Measurements from ENCODE around the gene FMO1.

Gene FMO1

GRCh38 chr1:171243878-171244277 lies 4.4 kb upstream of the FMO1 start:
- DNase-seq: no peak

DNA sequence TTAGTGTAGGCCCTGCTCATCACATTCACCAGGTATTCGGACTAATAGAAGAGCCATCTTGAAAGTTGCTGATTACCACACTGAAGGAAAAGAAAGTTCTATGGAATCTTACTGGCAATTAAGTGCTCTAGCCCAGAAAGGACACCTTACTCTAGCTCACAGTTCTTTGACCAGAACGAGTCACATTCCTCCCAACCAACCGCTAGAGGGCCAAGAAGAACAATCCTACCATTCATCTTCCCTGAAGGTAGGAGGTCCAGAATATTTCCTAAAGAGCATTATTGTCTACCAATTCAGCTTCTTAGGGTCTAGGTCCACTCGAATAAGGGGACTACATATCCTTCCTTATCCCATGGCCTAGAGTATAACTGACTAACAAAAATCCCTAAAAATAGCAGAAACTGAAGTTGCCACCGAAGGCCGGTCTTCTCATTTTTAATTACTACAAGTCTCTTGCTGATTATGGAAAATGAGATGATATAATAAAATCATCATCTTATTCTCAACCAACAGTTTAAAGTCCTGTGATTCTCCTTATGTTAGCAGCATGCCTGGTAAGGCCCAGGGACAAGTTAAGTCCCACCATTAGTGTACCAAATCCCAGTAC lies 2.7 kb upstream of the FMO1 start:
- DNase-seq: peak; percentile 38

GRCh38 chr1:171247501-171247900 lies 793 bp upstream of the FMO1 start:
- DNase-seq: no peak

GRCh38 chr1:171248841-171249240 lies 547 bp downstream of the FMO1 start:
- DNase-seq: no peak

DNA sequence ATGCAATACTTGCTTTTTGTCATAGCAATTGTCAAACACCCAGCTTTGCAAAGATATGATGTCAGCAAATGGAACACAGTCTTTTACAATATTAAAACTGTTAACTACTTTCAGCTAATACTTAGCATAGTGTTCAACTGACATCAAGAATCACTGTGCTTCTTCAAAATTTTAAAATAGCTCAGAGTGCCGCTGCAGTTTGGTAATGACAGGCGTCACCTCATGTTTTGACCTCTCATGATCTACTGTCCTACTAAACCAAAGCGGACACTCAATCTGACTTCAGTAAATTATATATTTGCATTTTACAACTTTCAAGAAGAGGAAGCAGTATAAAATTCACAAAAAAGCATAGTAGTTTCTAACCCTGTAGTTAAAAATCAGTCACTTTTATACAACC lies 2.0 kb downstream of the FMO1 start:
- DNase-seq: no peak

- DNase-seq: peak; percentile 44
Observed at GRCh38 chr1:171251042-171251951, 3.0 kb downstream of the FMO1 start.

GRCh38 chr1:171251952-171252300 lies 3.6 kb downstream of the FMO1 start:
- no peak for DNase-seq

DNA sequence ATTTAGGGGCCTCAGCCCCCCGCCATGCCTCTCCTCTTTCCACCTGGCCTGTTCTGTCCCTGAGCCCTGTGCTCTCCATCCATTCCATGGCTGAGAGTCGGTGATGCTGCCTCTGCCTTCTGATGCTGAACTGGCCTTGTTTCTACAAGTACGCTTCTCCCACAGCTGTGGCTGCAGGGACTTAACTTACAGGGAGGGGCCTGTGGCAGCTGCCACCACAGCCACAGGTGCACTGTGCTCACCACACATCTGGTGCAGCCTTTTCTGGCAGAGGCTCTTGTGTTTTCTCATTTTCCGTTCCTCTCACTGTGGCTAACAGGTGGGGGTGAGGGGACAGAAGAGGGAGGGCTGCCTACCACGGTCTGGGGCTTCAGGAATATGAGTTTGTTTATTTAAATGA lies 4.2 kb downstream of the FMO1 start:
- no peak for DNase-seq

DNA sequence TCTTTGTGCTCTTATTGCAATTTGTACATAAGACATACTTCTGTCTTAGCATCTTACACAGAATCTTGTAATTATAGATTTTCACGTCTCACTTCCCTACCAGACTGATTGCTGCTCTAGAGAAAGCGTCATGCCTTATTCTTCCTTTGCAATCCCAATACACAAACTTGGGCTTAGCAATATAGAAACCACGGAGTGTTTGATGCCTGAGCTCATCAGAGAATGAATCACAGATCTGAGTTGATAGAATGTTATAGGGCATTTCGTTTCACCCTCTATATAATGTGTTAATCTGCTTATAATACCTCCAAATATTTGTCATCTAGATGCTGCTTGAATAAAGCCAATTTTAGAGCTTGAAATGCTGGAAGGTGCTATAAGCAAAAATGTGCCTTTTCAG lies 6.6 kb downstream of the FMO1 start:
- DNase-seq: peak; percentile 74

GRCh38 chr1:171256940-171257606 lies 8.8 kb downstream of the FMO1 start:
- DNase-seq: peak; percentile 75

- DNase-seq: no peak
Observed at GRCh38 chr1:171257607-171258076, 9.3 kb downstream of the FMO1 start.

GRCh38 chr1:171258429-171258828 lies 10.1 kb downstream of the FMO1 start:
- DNase-seq: no peak

DNA sequence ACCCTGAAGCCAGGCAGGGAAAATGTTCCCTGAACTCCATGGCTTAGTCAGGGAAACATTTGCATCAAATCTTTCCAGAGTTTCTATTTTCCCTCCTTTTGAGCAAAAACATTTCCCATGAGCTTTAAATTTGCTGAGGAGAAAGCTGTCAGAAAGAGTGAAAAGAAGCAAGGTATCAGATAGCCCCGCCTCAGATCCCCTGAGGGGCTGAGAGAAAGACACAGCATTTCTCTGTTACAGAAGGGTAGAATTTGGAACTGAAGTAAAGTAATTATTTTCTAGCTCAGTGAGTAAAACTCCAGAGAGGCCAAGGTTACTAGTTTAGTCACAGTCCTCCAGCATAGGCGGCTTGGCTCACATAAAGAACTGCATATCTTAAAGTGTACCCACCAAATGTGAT lies 10.6 kb downstream of the FMO1 start:
- no peak for DNase-seq

DNA sequence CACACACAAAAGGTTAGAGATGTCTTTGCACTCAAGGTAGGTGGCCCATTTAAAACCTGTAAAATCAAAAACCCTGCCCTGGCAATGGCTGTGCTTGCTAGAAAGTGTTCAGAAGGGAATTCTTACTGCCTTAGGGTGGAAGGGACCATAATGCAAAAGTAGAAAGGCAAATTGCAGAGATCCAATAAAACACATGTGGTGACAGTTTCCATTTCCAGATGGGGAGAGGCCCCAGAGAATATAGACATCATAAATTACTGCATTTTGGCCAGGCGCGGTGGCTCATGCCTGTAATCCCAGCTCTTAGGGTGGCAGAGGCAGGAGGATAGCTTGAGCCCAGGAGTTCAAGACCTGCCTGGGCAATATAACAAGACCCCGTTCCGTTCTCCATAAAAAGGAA lies 13.0 kb downstream of the FMO1 start:
- no peak for DNase-seq

GRCh38 chr1:171263901-171264300 lies 15.6 kb downstream of the FMO1 start:
- DNase-seq: peak; percentile 31

DNA sequence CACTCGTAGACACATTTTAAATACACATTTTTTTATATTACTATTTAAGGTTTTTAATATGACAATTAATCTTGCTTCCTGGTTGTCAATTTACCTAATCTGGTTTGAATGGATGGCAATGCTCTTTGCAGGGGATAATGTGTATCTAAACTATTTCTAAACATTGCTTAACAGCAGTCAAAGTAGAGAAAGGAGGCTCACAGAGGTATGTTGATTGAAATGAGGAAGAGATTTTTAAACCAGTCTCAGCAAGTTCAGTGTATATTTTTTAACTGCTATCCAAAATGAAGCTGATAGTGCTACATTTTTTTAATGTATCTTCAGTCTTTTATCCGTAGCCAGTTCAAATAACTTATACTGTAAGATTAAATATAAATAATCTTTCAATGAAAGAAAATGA lies 17.4 kb downstream of the FMO1 start:
- no peak for DNase-seq

DNA sequence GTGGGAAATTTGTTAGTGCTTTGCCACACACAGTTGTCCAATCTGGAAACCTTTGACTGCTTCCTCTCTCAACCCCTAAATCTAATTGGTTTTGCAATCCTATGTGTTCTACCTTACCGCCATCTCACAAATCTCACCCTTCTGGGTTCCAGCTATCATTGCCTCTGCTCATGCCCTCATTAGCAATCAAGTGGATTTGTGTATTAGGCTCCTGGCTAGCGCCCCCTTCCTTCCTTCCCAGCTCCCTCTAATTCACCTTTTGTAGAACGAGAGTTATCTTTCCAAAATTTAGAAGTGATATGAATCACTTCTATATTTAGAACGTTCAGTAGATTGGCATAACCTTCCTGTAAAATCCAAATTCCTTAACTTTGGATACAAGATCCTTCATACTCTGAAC lies 18.6 kb downstream of the FMO1 start:
- DNase-seq: no peak

- peak; percentile 82 for DNase-seq
Observed at GRCh38 chr1:171267391-171267790, 19.1 kb downstream of the FMO1 start.

DNA sequence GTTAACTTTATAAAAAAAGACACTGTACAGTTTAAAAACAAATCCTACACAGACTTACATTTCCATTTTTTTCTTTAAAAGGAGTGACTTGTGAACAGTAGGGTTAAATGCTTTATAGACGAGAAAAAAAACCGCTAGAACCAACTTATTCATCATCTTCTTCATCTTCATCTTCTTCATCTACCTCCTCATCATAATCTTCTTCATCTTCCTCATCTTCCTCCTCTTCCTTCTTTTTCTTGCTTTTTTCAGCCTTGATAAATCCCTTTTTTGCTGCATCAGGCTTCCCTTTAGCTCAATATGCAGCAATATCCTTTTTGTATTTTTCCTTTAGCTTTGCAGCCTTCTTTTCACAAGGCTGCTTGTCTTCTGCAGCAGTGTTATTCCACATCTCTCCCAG lies 22.5 kb downstream of the FMO1 start:
- DNase-seq: no peak

- no peak for DNase-seq
Observed at GRCh38 chr1:171277534-171277933, 29.2 kb downstream of the FMO1 start.

DNA sequence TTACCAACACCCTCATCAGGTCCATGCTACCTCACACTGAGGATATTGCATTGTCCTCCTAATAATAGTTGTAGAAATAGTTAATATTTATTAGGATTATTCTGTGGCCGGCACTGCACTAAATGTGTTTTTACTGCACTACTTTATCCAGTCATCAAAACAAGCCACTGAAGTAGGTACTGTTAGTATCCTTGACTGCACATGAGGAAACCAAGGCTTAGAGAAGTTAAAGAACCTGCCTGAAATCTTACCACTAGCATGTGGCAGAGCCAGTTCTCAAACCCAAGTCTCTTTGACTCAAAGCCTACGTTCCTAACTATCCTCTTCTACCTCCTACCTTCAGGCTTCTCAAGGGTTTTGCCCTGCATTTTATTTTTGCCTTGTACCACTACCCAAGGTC lies 30.9 kb downstream of the FMO1 start:
- no peak for DNase-seq

GRCh38 chr1:171279678-171280077 lies 31.4 kb downstream of the FMO1 start:
- no peak for DNase-seq

DNA sequence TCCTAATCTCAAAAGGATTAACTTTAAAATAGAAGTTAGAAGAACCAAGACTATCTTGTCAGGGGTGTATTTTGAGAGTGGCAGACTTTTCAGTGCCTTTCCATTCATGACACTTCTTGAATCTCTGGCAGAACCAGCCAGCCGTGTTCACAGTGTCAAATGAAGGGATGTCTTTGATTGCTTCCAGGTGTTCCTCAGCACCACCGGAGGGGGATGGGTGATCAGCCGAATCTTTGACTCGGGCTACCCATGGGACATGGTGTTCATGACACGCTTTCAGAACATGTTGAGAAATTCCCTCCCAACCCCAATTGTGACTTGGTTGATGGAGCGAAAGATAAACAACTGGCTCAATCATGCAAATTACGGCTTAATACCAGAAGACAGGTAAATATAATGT lies 32.3 kb downstream of the FMO1 start:
- DNase-seq: no peak

All from fibroblast of skin of right quadriceps (primary cell).